CD14-positive monocyte (primary cell): ENCODE measurements around the gene ZBTB32. TPM values are rescaled to one million over a fixed set of nuclear protein-coding genes. Genes with fewer than 3 reads are reported as not detected.

Experiments used
- DNase-seq, 3 donors: peaks; one replicate each; pipeline ENCODE4 v3.0.0-alpha.2; 2011 to 2022
- H2AFZ ChIP-seq: 2 replicates; pipeline ENCODE4 v1.6.0; 2012; ENCODE audit warnings: mild to moderate bottlenecking, low read depth, low read length, inconsistent platforms; ENCODE audit not compliant: insufficient read depth, poor library complexity, severe bottlenecking
- H3K27ac ChIP-seq, 2 donors: 1 replicate in 1 of 2; 2 replicates in 1 of 2; pipeline ENCODE4 v1.5.1; 2012 to 2013; ENCODE audit warnings: low read length in 2 of 2, control low read depth in 1 of 2, inconsistent platforms in 1 of 2, low read depth in 1 of 2, mild to moderate bottlenecking in 1 of 2
- H3K27me3 ChIP-seq, 2 donors: one replicate each; pipeline versions ENCODE4 v1.6.0 to v1.6.1; 2011 to 2013; ENCODE audit warnings: low read length in 2 of 2; ENCODE audit not compliant: control insufficient read depth in 2 of 2, insufficient read depth in 2 of 2
- H3K36me3 ChIP-seq, 2 donors: replicated peaks in 1 of 2; 1 replicate in 1 of 2; 2 replicates in 1 of 2; pipeline versions ENCODE4 v1.5.1 to v1.6.1; 2012 to 2013; ENCODE audit warnings: low read length in 2 of 2, control low read depth in 1 of 2, inconsistent platforms in 1 of 2, mild to moderate bottlenecking in 1 of 2; ENCODE audit not compliant: insufficient read depth in 2 of 2, control insufficient read depth in 1 of 2
- H3K4me1 ChIP-seq, 2 donors: 1 replicate in 1 of 2; 2 replicates in 1 of 2; pipeline versions ENCODE4 v1.5.1 to v1.6.1; 2012 to 2013; ENCODE audit warnings: low read length in 2 of 2, control low read depth in 1 of 2, inconsistent platforms in 1 of 2, mild to moderate bottlenecking in 1 of 2, moderate library complexity in 1 of 2; ENCODE audit not compliant: insufficient read depth in 2 of 2, control insufficient read depth in 1 of 2
- H3K4me2 ChIP-seq: replicated peaks from 2 replicates; pipeline ENCODE3; 2012; ENCODE audit warnings: low read length, moderate library complexity, mild to moderate bottlenecking; ENCODE audit not compliant: poor library complexity, severe bottlenecking; ENCODE audit errors: extremely low read depth
- H3K4me3 ChIP-seq, 3 experiments: fragments of 200-600 bp in 1 of 3; sonication (generic) in 1 of 3; replicated peaks in 1 of 3; 1 replicate in 2 of 3; 2 replicates in 1 of 3; pipeline ENCODE4 v1.5.1; 2011 to 2013; ENCODE audit warnings: low read length in 3 of 3, mild to moderate bottlenecking in 3 of 3, control low read depth in 2 of 3, low read depth in 2 of 3, inconsistent platforms in 1 of 3, moderate library complexity in 1 of 3
- H3K79me2 ChIP-seq: 2 replicates; pipeline ENCODE4 v1.6.0; 2012; ENCODE audit warnings: mild to moderate bottlenecking, control low read depth, inconsistent platforms, low read length, moderate library complexity; ENCODE audit not compliant: insufficient read depth
- H3K9ac ChIP-seq: 2 replicates; pipeline ENCODE4 v1.6.0; 2017; ENCODE audit warnings: low read length, mild to moderate bottlenecking; ENCODE audit not compliant: insufficient read depth, poor library complexity, severe bottlenecking
- H3K9me3 ChIP-seq, 2 donors: replicated peaks in 1 of 2; 1 replicate in 1 of 2; 2 replicates in 1 of 2; pipeline versions ENCODE4 v1.5.1 to v1.6.1; 2012 to 2013; ENCODE audit warnings: low read length in 2 of 2, control low read depth in 1 of 2; ENCODE audit not compliant: control insufficient read depth in 1 of 2, insufficient read depth in 1 of 2
- H4K20me1 ChIP-seq: 2 replicates; pipeline ENCODE4 v1.6.0; 2012; ENCODE audit warnings: mild to moderate bottlenecking, low read length, control low read depth, moderate library complexity; ENCODE audit not compliant: insufficient read depth
- H3K27ac Mint-ChIP-seq, 7 donors: one replicate each; pipeline ENCODE4 v1.8.0; 2020; ENCODE audit warnings: mild to moderate bottlenecking in 7 of 7, mixed read lengths in 7 of 7, moderate library complexity in 6 of 7, inconsistent platforms in 2 of 7
- H3K27me3 Mint-ChIP-seq, 3 donors: one replicate each; pipeline ENCODE4 v1.8.0; 2021 to 2022; ENCODE audit warnings: low read depth in 3 of 3, mild to moderate bottlenecking in 3 of 3, mixed read lengths in 3 of 3, moderate library complexity in 3 of 3, inconsistent platforms in 1 of 3
- H3K36me3 Mint-ChIP-seq, 2 donors: one replicate each; pipeline ENCODE4 v1.8.0; 2020; ENCODE audit warnings: mixed read lengths in 2 of 2, inconsistent platforms in 1 of 2, mild to moderate bottlenecking in 1 of 2
- H3K4me1 Mint-ChIP-seq: one replicate; pipeline ENCODE4 v1.8.0; 2020; ENCODE audit warnings: mild to moderate bottlenecking, mixed read lengths
- H3K4me3 Mint-ChIP-seq, 2 donors: one replicate each; pipeline ENCODE4 v1.8.0; 2020; ENCODE audit warnings: mild to moderate bottlenecking in 2 of 2, mixed read lengths in 2 of 2, moderate library complexity in 1 of 2
- H3K9me3 Mint-ChIP-seq, 7 donors: one replicate each; pipeline ENCODE4 v1.8.0; 2020 to 2022; ENCODE audit warnings: mixed read lengths in 7 of 7, mild to moderate bottlenecking in 6 of 7, moderate library complexity in 6 of 7, inconsistent platforms in 2 of 7
- CTCF ChIP-seq: fragments of 200-600 bp; IDR thresholded peaks from one replicate; pipeline ENCODE4 v1.8.0; 2022; ENCODE audit warnings: antibody characterized with exemption, mild to moderate bottlenecking
- WGBS: methylation state at CpG from one replicate; pipeline ENCODE4 v1.1.5; 2013; ENCODE audit warnings: missing lambda C conversion rate; ENCODE audit not compliant: insufficient coverage; 5-methylcytosine and 5-hydroxymethylcytosine counted together
- intact Hi-C, 2 donors: fragments of 100-400 bp; cut with micrococcal nuclease; formaldehyde crosslinking; loops; one replicate each; pipeline versions ENCODE4 v1.15.0 to v1.15.1; 2023
- polyA plus RNA-seq, 3 donors: library from polyadenylated mRNA; depleted of rRNA in 1 of 3; unstranded in 2 of 3; stranded (reverse) in 1 of 3; fragments of 300-500 nt in 2 of 3; fragments of >200 nt in 1 of 3; fragmentation: Illumina TruSeq in 2 of 3; gene quantifications; 1 replicate in 2 of 3; 2 replicates in 1 of 3; pipeline ENCODE4 v1.2.3, GENCODE V29; 2012 to 2021

ZBTB32 gene
- polyA plus RNA-seq, 3 donors: 0.05 TPM; not detected in 2

- Mint-ChIP-seq H3K27me3 (peaks cover 4 to 6% (median 6%) of the 10 kb centered on the region in 3 donors), H3K9me3 (no peaks in the 10 kb centered on the region), H3K27ac (peak overlapping the region in 1 of 7 donors; percentile 6), H3K4me3 (no peak overlapping the region), H3K36me3 (no peaks in the 10 kb centered on the region), H3K4me1 (peaks cover 16% of the 10 kb centered on the region)
- Histone ChIP-seq H3K9me3 (no peaks in the 10 kb centered on the region), H3K27ac (no peak overlapping the region), H4K20me1 (peaks cover 1% of the 10 kb centered on the region), H3K27me3 (no peaks in the 10 kb centered on the region), H3K4me1 (peaks cover 13 to 22% of the 10 kb centered on the region in 2 donors), H3K36me3 (no peaks in the 10 kb centered on the region), H3K9ac (no peak overlapping the region), H3K4me2 (no peak overlapping the region), H3K4me3 (no peak overlapping the region), H3K79me2 (peaks cover 5% of the 10 kb centered on the region), H2AFZ (no peak overlapping the region)
- TF ChIP-seq CTCF: no peak
- intact Hi-C loops: no loop called here
- no CpG with 5 or more reads among the region's 2 CpGs for WGBS
- no peak for DNase-seq
These were observed 9.1 kb downstream of the ZBTB32 start for GRCh38 chr19:35713506-35713850.

- 82% methylated on average over 8 of the region's 12 CpGs for WGBS
- Histone ChIP-seq H3K4me2 (no peak overlapping the region), H3K4me1 (peaks cover 18 to 27% of the 10 kb centered on the region in 2 donors), H3K9me3 (no peaks in the 10 kb centered on the region), H3K4me3 (no peak overlapping the region), H4K20me1 (peaks cover 7% of the 10 kb centered on the region), H3K9ac (no peak overlapping the region), H3K27me3 (no peaks in the 10 kb centered on the region), H2AFZ (no peak overlapping the region), H3K79me2 (peaks cover 10% of the 10 kb centered on the region), H3K27ac (no peak overlapping the region), H3K36me3 (no peaks in the 10 kb centered on the region)
- Mint-ChIP-seq H3K4me1 (peaks cover 21% of the 10 kb centered on the region), H3K36me3 (no peaks in the 10 kb centered on the region), H3K9me3 (no peaks in the 10 kb centered on the region), H3K27me3 (peaks cover 4 to 6% (median 6%) of the 10 kb centered on the region in 3 donors), H3K27ac (no peak overlapping the region), H3K4me3 (no peak overlapping the region)
- no peak for DNase-seq
- intact Hi-C loops: no loop called here
- no peak for TF ChIP-seq CTCF
These were observed 9.6 kb downstream of the ZBTB32 start for GRCh38 chr19:35713904-35714495.
